Nephron progenitor cell (in vitro differentiated cells): ENCODE results near the gene POLN.

Experiments
- DNase-seq: peaks from one replicate; pipeline ENCODE4 v3.0.0; 2021
- H3K27ac Mint-ChIP-seq: 2 replicates; pipeline ENCODE4 v1.8.0; 2021; ENCODE audit warnings: mild to moderate bottlenecking, moderate library complexity, mixed read lengths
- H3K27me3 Mint-ChIP-seq: 2 replicates; pipeline ENCODE4 v1.8.0; 2021; ENCODE audit warnings: mild to moderate bottlenecking, low read depth, mixed read lengths; ENCODE audit not compliant: poor library complexity
- H3K36me3 Mint-ChIP-seq: 2 replicates; pipeline ENCODE4 v1.8.0; 2021; ENCODE audit warnings: low read depth, mixed read lengths
- H3K4me1 Mint-ChIP-seq: 2 replicates; pipeline ENCODE4 v1.8.0; 2021; ENCODE audit warnings: mixed read lengths
- H3K4me3 Mint-ChIP-seq: 2 replicates; pipeline ENCODE4 v1.8.0; 2021; ENCODE audit warnings: mild to moderate bottlenecking, moderate library complexity, mixed read lengths
- H3K9me3 Mint-ChIP-seq: 2 replicates; pipeline ENCODE4 v1.8.0; 2021; ENCODE audit warnings: mild to moderate bottlenecking, moderate library complexity, mixed read lengths
- CTCF ChIP-seq: fragments of 200-600 bp; sonication (generic); IDR thresholded peaks from 2 replicates; pipeline ENCODE4 v1.5.0; 2021; ENCODE audit warnings: antibody characterized with exemption

The POLN gene

GRCh38 chr4:2090642-2091041, 151.3 kb downstream of the POLN start:
- no peak overlapping the region for H3K4me3 Mint-ChIP-seq
- DNase-seq, result no peak

GRCh38 chr4:2089222-2089621, 152.7 kb downstream of the POLN start:
- Mint-ChIP-seq H3K4me1 (peaks cover 9% of the 10 kb centered on the region), H3K36me3 (no peaks in the 10 kb centered on the region), H3K27me3 (peaks cover 5% of the 10 kb centered on the region), H3K27ac (no peak overlapping the region), H3K9me3 (peaks cover 3% of the 10 kb centered on the region), H3K4me3 (no peak overlapping the region)
- no peak for TF ChIP-seq CTCF
- DNase-seq, result no peak

More at GRCh38 chr4:2090642-2091041, 151.3 kb downstream of the POLN start:
- Mint-ChIP-seq H3K36me3 (no peaks in the 10 kb centered on the region), H3K4me1 (peaks cover 9% of the 10 kb centered on the region), H3K27ac (no peak overlapping the region), H3K27me3 (peaks cover 5% of the 10 kb centered on the region), H3K9me3 (peaks cover 13% of the 10 kb centered on the region)
- TF ChIP-seq CTCF, result no peak

DNA sequence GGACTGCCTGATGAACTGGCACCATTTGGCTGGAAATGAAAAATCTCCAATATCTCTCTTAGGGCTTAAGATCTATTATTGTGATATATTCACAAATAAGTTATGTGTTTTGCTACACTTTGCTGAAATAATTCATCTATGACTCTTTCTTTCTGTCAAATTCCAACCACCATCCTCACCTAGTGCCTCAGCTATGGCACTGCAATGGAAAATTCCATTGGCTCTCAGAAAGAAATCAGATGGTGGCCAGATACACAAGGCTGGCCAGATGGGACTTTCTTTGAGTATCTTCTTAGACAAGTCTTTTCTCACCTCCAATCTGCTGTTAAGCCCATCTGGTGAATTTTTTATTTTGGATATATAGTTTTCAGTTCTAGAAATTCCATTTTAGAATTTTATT, 154.8 kb downstream of the POLN start:
- no peak for DNase-seq
- TF ChIP-seq CTCF, result no peak
- Mint-ChIP-seq H3K27me3 (peaks cover 5% of the 10 kb centered on the region), H3K27ac (no peak overlapping the region), H3K9me3 (peaks cover 3% of the 10 kb centered on the region), H3K36me3 (no peaks in the 10 kb centered on the region), H3K4me3 (no peak overlapping the region), H3K4me1 (peaks cover 3% of the 10 kb centered on the region)

- H3K4me1 Mint-ChIP-seq, result no peaks in the 10 kb centered on the region
- no peak overlapping the region for H3K27ac Mint-ChIP-seq
- peaks cover 3% of the 10 kb centered on the region for H3K9me3 Mint-ChIP-seq
- TF ChIP-seq CTCF, result no peak
- peaks cover 3% of the 10 kb centered on the region for H3K27me3 Mint-ChIP-seq
- H3K4me3 Mint-ChIP-seq, result no peak overlapping the region
- no peak for DNase-seq
- no peaks in the 10 kb centered on the region for H3K36me3 Mint-ChIP-seq
Observed at GRCh38 chr4:2085496-2085901, 156.4 kb downstream of the POLN start.

- Mint-ChIP-seq H3K27ac (no peak overlapping the region), H3K9me3 (peaks cover 3% of the 10 kb centered on the region), H3K27me3 (peaks cover 3% of the 10 kb centered on the region), H3K4me3 (no peak overlapping the region), H3K36me3 (no peaks in the 10 kb centered on the region), H3K4me1 (no peaks in the 10 kb centered on the region)
- no peak for TF ChIP-seq CTCF
- DNase-seq, result no peak
Observed at GRCh38 chr4:2084316-2084715, 157.6 kb downstream of the POLN start.

GRCh38 chr4:2083826-2084160, 158.1 kb downstream of the POLN start:
- H3K27ac Mint-ChIP-seq, result no peak overlapping the region
- no peaks in the 10 kb centered on the region for H3K36me3 Mint-ChIP-seq
- no peak for DNase-seq
- H3K4me3 Mint-ChIP-seq, result no peak overlapping the region
- peaks cover 3% of the 10 kb centered on the region for H3K27me3 Mint-ChIP-seq
- TF ChIP-seq CTCF, result no peak
- H3K4me1 Mint-ChIP-seq, result no peaks in the 10 kb centered on the region
- H3K9me3 Mint-ChIP-seq, result peaks cover 3% of the 10 kb centered on the region
